GM12874 (cell line): ENCODE results near the gene CLCNKB.

Experiments
- CTCF ChIP-seq: IDR thresholded peaks from 2 replicates; pipeline ENCODE4 v1.5.1; 2011; ENCODE audit warnings: low read depth, mild to moderate bottlenecking, control low read depth, low read length, moderate library complexity; ENCODE audit not compliant: insufficient read depth

Gene CLCNKB

GRCh38 chr1:16012590-16013219 is 30.9 kb upstream of the CLCNKB start:
- TF ChIP-seq CTCF: no peak

DNA sequence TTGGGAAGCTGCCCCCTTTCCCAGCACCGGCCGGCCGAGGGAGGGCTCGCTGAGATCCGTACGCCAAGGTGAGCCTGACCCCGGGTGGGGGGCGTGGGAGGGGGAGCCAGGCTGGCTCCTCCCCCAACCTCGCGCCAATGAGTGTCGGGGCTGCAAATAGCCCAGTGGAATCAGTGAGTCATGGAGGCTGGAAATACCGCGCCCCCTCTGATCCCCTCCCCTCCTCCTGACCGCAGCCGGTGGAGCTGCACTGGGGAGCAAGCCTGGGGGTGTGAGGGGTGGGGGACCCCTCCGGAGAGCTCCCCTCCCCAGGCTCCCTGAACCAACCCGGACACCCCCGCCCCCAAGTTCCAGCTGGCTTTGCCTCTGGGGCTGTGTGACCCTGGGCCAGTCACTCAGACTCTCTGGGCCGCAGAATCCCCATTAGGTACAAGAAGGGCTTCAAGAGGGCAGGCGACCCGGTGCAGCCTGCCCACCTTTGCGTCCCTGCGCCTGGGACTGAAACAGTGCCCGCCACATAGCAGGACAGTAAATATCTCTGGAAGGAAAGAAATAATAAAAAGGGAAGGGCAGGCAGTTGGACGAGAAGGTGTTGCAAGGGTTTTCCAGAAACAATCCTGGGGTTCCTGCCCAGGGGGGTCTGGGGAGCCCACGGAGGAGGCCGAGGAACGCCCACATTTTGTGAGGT is 30.2 kb upstream of the CLCNKB start:
- no peak for TF ChIP-seq CTCF

DNA sequence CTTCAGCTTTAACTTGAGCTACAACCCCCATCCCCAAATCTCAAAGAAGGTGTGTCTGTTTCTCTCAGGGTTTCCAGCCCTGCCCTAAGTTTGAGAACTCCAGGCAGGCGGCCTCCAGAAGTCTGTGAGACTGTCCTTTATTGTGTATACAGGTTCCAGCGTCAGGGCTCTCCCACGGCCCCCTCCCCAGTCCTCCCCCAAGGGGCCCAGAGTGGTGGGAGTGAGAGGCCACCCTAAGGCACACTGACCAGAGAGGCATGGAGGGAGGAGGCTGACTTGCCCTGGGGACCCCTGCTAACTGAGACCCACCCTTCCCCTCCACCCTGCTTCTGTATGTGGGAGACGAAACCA is 29.7 kb upstream of the CLCNKB start:
- TF ChIP-seq CTCF: no peak

GRCh38 chr1:16014509-16015482 is 28.8 kb upstream of the CLCNKB start:
- no peak for TF ChIP-seq CTCF

GRCh38 chr1:16015491-16015890 is 28.1 kb upstream of the CLCNKB start:
- TF ChIP-seq CTCF: no peak

GRCh38 chr1:16015960-16016901 is 27.4 kb upstream of the CLCNKB start:
- no peak for TF ChIP-seq CTCF
